GM13976 (cell line): Measurements from ENCODE around the gene COMT.

Experiments
- DNase-seq: peaks from one replicate; pipeline ENCODE4 v3.0.0; 2012; ENCODE audit warnings: low spot score
- in situ Hi-C: fragments of 300-500 bp; cut with MboI; formaldehyde crosslinking; loops from one replicate; pipeline ENCODE4 v1.12.0; 2022; ENCODE audit warnings: low sequenced_read_pairs, mixed read lengths, inconsistent platforms; ENCODE audit not compliant: unreplicated experiment
- TF ChIP-seq, protein P1 (sequence below): IDR thresholded peaks from 2 replicates; pipeline ENCODE4 v1.5.1; 2012; ENCODE audit warnings: borderline replicate concordance, mild to moderate bottlenecking; ENCODE audit not compliant: insufficient read depth; ENCODE audit errors: extremely low read depth, missing control alignments, control extremely low read depth

COMT gene

DNA sequence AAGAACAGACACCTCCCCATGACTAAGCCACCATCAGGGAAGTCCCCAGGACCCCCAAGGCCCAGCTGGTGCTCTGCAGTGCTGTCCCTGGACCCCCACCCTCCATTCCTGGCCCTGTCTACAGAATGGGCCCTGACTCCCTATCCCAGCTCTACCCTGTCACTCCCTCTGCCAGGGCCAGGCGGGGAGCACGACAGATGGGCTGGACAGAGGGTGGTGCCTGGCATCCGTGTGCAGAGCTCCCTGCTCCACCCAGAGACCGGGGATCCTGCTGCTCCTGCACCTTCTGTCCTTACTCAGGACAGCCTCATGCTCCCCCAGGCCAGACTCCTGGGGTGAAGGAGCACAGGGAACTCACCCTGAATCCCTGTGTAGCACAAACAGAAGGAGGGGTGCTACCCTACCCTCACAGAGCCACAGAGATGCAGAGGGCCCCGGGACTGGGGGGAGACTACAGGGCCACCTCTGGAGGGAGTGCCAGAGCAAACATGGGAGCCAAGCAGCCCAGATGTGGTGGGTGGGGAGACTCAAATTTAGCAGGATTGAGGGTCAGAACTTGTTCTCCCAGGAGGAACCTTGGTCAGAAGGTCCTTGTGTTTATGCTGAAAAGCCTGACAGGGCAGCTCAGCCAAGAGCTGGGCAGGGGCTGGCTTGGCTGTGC lies 73.1 kb downstream of the COMT start:
- TF ChIP-seq, protein P1, sequence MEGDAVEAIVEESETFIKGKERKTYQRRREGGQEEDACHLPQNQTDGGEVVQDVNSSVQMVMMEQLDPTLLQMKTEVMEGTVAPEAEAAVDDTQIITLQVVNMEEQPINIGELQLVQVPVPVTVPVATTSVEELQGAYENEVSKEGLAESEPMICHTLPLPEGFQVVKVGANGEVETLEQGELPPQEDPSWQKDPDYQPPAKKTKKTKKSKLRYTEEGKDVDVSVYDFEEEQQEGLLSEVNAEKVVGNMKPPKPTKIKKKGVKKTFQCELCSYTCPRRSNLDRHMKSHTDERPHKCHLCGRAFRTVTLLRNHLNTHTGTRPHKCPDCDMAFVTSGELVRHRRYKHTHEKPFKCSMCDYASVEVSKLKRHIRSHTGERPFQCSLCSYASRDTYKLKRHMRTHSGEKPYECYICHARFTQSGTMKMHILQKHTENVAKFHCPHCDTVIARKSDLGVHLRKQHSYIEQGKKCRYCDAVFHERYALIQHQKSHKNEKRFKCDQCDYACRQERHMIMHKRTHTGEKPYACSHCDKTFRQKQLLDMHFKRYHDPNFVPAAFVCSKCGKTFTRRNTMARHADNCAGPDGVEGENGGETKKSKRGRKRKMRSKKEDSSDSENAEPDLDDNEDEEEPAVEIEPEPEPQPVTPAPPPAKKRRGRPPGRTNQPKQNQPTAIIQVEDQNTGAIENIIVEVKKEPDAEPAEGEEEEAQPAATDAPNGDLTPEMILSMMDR = no peak
- DNase-seq = no peak
- in situ Hi-C loops = no loop called here

DNA sequence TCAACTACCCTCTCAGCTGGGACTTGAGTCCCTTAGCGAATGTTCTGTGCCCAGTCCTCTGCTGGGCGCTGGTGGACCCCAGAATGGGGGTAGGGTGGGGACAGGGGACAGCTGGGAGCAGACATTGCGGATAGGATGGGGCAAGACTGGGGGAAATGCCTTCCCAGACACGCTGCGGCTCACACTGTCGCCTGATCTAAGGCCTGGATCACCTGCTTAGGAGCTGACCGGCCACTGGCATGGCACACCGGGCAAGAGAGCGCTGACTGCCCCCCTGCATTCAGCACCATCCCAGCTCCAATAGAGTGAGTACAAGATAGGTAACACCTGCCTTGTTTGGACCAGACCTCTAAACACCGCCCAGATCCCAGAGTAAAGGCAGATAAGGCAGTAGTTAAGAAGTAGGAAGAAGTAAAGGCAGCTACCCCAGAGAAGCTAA lies 73.6 kb downstream of the COMT start:
- in situ Hi-C loops = no loop called here
- TF ChIP-seq, protein P1 = no peak
- DNase-seq = no peak

DNA sequence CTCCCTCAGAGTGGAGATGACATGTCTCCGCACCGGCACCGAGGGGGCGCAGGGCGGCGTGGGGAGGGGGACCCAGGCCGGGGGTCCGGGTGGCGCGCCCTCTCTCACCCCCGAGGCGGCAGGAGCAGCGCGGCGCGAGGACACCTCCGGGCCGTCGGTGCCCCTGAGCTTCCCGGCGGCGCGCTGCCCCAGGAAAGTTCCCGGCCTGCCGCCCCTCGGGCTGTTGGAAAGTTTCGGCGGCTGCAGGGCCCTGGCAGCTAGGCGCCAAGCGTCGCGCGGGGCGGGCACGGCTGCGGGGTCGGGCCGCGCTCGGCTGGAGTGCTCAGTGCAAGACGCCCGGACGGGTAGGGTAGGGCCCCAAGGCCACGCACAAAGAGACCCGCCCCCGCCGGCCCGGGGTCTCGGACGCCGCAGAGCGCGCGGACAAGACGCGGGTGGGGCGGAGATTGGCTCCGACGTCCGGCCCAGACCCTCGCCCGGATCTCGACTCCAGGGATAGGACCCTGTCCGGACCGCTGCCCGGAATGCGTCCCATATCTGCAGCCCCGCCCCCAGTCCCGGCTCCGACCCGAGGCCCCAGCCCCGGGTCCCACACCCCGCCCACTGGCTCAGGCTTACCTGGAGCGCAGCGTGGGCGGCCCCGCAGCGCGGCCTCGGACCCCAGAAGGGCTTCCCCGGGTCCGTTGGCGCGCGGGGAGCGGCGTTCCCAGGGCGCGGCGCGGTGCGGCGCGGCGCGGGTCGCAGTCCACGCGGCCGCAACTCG lies 74.6 kb downstream of the COMT start:
- DNase-seq = no peak
- in situ Hi-C loops = no loop called here
- TF ChIP-seq, protein P1 = no peak

DNA sequence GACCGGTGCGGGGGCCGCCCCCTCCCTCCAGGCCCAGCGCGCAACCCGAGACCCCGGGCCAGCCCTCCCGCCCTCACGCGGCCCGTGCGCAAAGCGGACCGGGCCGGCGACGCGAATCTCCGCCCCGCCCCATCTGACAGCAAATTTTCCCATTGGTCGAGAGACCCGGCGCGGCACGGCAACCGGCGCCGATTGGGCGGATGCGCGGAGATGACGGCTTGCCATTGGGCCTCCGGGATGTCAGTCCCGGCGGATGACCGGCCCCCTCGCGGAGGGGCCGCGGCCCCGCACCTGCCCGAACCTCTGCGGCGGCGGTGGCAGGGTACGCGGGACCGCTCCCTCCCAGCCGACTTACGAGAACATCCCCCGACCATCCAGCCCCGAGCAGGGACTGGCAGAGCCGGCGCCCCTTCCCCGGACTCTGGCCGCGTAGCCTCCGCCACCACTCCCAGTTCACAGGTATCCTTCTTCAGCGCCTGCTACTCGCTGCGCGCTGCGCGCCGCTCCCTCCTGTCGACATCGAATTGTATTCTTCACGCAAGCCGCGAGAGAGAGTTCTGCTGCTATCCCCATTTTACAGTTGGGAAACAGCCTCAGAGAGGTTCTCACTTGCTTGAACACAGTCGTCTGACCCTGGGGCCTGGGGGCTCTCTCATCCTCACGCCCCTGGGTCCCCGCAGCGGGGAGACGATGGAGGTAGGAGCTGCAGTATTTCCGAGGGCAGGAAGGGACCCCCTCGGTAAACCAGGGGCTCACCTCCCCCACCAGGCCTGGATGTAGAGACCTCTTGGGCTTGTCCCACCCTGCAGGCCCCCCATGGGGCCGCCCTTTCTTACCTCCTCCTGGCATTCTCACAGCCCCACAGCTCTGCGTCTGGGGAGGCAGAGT lies 75.4 kb downstream of the COMT start, which contains the start of gene ARVCF:
ARVCF (minus strand) TSS at position 90 of the 888 bp plus-strand sequence. CDS start 26,029 bp downstream, outside the sequence.
- in situ Hi-C loops = no loop called here
- TF ChIP-seq, protein P1 = no peak
- peak; percentile 99 for DNase-seq

DNA sequence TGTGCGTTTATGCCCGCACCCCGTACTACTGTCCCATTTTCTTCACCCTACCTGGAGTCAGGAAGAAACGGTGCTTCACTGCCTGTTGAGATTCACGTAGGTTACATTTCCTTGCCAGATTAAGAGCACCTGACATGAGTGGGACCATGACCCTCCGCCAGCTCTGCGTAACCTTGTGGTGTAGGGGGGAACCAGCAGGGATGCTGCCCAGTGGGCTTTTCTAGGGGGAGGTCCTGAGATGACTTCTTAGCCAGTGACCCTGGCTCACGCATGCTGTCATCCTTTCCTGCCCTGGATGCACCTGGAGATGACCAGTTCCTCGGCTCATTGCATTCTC lies 76.0 kb downstream of the COMT start:
- TF ChIP-seq, protein P1 = no peak
- no peak for DNase-seq
- in situ Hi-C loops = no loop called here

DNA sequence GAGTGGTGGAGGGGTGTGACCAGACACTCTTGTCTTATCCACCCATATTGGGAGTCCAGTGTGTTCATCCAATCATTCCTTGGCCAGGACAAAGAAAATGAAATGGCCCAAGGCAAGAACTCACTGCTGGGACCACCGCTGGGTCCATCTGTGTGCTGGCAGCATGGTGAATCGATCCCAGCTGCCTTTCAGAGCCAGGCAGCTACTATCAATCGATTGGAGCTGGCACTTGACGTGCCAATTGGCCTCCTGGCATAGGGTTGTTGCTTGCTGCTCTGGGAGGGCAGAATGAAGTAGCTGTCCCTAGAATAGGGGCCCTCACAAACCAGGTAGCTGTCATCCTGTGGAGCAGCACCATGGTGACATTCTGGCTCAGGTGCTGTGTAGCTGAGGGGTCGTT lies 76.4 kb downstream of the COMT start:
- in situ Hi-C loops = no loop called here
- DNase-seq = no peak
- TF ChIP-seq, protein P1 = no peak
